K562 (cell line): ENCODE measurements around the gene CCDC92. TPM values are rescaled to one million over a fixed set of nuclear protein-coding genes. Genes with fewer than 3 reads are reported as not detected.

Source experiments
- ATAC-seq: fragments of 200-7000 bp; cut with Tn5 transposase; 3 replicates; pipeline ENCODE4 v1.9.1; 2020; ENCODE audit warnings: moderate library complexity
- BruUV-seq: library from RNA; stranded (reverse); fragments of 400-500 nt; replicated peaks from 2 replicates; lab custom pipeline; 2021; lab: Mats Ljungman, UMichigan
- CTCF ChIA-PET: fragments of 300-600 bp; formaldehyde crosslinking; extraction: SDS; loops from one replicate; lab custom pipeline; 2021; ENCODE audit warnings: low intra/inter-chr PET ratio; lab: Yijun Ruan, JAX
- POLR2A ChIA-PET: fragments of 300-600, 350-650 bp; sonication (Branson Sonifier 250); formaldehyde crosslinking; extraction: SDS; loops from one replicate; lab custom pipeline; 2021; ENCODE audit warnings: antibody characterized with exemption, inconsistent platforms; lab: Yijun Ruan, JAX
- DNase-seq, 4 experiments: peaks; one replicate each; pipeline versions ENCODE4 v3.0.0 to v3.0.0-alpha.2; 2011 to 2018; ENCODE audit warnings: low spot score in 3 of 4, mixed read lengths in 3 of 4; ENCODE audit errors: extremely low read depth in 1 of 4
- FAIRE-seq: peaks from 2 replicates; lab custom pipeline; 2011; peaks lifted over from hg19 to GRCh38; lab: Jason Lieb, UNC
- H2AFZ ChIP-seq: 2 replicates; pipeline ENCODE4 v1.6.0; 2011; ENCODE audit warnings: low read depth, low read length, control low read depth, inconsistent platforms
- H3K27ac ChIP-seq: fragments of 200-600 bp; 3 replicates; pipeline ENCODE4 v1.8.0; 2011; ENCODE audit warnings: low read depth, mild to moderate bottlenecking, control low read depth, inconsistent platforms, low read length, moderate library complexity, mixed read lengths; ENCODE audit errors: extremely low read depth
- H3K27me3 ChIP-seq, 2 experiments: fragments of 300-600 bp in 1 of 2; 2 replicates in 1 of 2; 3 replicates in 1 of 2; pipeline versions ENCODE4 v1.6.0 to v1.8.0; 2011; ENCODE audit warnings: inconsistent platforms in 2 of 2, low read length in 2 of 2, mild to moderate bottlenecking in 1 of 2, mixed read lengths in 1 of 2, moderate library complexity in 1 of 2; ENCODE audit not compliant: control insufficient read depth in 2 of 2, insufficient read depth in 2 of 2
- H3K36me3 ChIP-seq: fragments of 300-600 bp; 3 replicates; pipeline ENCODE4 v1.8.0; 2011; ENCODE audit warnings: mild to moderate bottlenecking, low read length, inconsistent platforms; ENCODE audit not compliant: control insufficient read depth, insufficient read depth
- H3K4me1 ChIP-seq, 2 experiments: fragments of 200-600 bp in 1 of 2; replicated peaks in 1 of 2; 2 replicates in 1 of 2; 3 replicates in 1 of 2; pipeline versions ENCODE4 v1.5.1 to v1.8.0; 2011; ENCODE audit warnings: inconsistent platforms in 2 of 2, low read length in 2 of 2, mild to moderate bottlenecking in 1 of 2, mixed read lengths in 1 of 2, moderate library complexity in 1 of 2; ENCODE audit not compliant: control insufficient read depth in 2 of 2, insufficient read depth in 2 of 2
- H3K4me2 ChIP-seq: 2 replicates; pipeline ENCODE4 v1.6.1; 2011; ENCODE audit warnings: low read length, control low read depth, inconsistent platforms, mixed read lengths; ENCODE audit not compliant: insufficient read depth
- H3K4me3 ChIP-seq: fragments of 200-600 bp; sonication (generic), shearing (Covaris generic); 2 replicates; pipeline ENCODE4 v1.5.1; 2016; ENCODE audit warnings: control low read depth, inconsistent platforms
- H3K79me2 ChIP-seq: fragments of 200-600 bp; 3 replicates; pipeline ENCODE4 v1.8.0; 2011; ENCODE audit warnings: low read length, inconsistent platforms; ENCODE audit not compliant: control insufficient read depth, insufficient read depth
- H3K9ac ChIP-seq, 2 experiments: 2 replicates each; pipeline versions ENCODE4 v1.6.0 to v1.6.1; 2011; ENCODE audit warnings: low read depth in 2 of 2, low read length in 2 of 2, control low read depth in 1 of 2, inconsistent platforms in 1 of 2, mild to moderate bottlenecking in 1 of 2, mixed read lengths in 1 of 2; ENCODE audit not compliant: insufficient read depth in 1 of 2
- H3K9me1 ChIP-seq: one replicate; pipeline ENCODE4 v1.6.0; 2011; ENCODE audit warnings: inconsistent platforms, mild to moderate bottlenecking, low read length, moderate library complexity; ENCODE audit not compliant: control insufficient read depth, insufficient read depth
- H3K9me3 ChIP-seq: replicated peaks from 2 replicates; pipeline ENCODE4 v1.5.1; 2011; ENCODE audit warnings: low read depth, low read length, inconsistent platforms; ENCODE audit not compliant: control insufficient read depth, insufficient read depth
- H4K20me1 ChIP-seq: replicated peaks from 2 replicates; pipeline ENCODE4 v1.6.1; 2011; ENCODE audit warnings: low read length, inconsistent platforms, mixed read lengths; ENCODE audit not compliant: control insufficient read depth, insufficient read depth
- BRF1 ChIP-seq: IDR thresholded peaks from 3 replicates; pipeline ENCODE4 v1.6.1; 2011; ENCODE audit warnings: borderline replicate concordance, mild to moderate bottlenecking; ENCODE audit not compliant: insufficient read length; ENCODE audit errors: extremely low read depth
- DIDO1 ChIP-seq: fragments of 450-650 bp; IDR thresholded peaks from 2 replicates; pipeline ENCODE4 v1.6.1; 2016; ENCODE audit warnings: low read depth, missing biosample characterization, missing genetic modification characterization
- EP300 ChIP-seq: IDR thresholded peaks from 2 replicates; pipeline ENCODE4 v1.6.1; 2012; ENCODE audit warnings: low read length, improper control_type of control experiment
- MCM5 ChIP-seq: fragments of 450-650 bp; IDR thresholded peaks from 2 replicates; pipeline ENCODE4 v1.6.1; 2016; ENCODE audit warnings: low read depth
- RFX7 ChIP-seq: fragments of 250-450 bp; sonication (Bioruptor Pico); IDR thresholded peaks from 2 replicates; pipeline ENCODE4 v1.5.1; 2021; ENCODE audit warnings: mild to moderate bottlenecking
- TEAD1 ChIP-seq, 2 experiments: fragments of 450-650 bp in 1 of 2; sonication (generic) in 1 of 2; formaldehyde crosslinking; IDR thresholded peaks; 2 replicates each; pipeline versions ENCODE4 v1.4.0 to v1.8.0; 2020 to 2022; ENCODE audit warnings: mild to moderate bottlenecking in 2 of 2, missing genetic modification reagents in 1 of 2
- XRCC3 ChIP-seq: fragments of 450-650 bp; IDR thresholded peaks from 2 replicates; pipeline ENCODE4 v1.6.1; 2017; ENCODE audit warnings: mild to moderate bottlenecking, moderate library complexity
- ZNF785 ChIP-seq: fragments of 250-450 bp; sonication (Bioruptor Pico); IDR thresholded peaks from 2 replicates; pipeline ENCODE4 v1.4.0; 2020; ENCODE audit warnings: mild to moderate bottlenecking
- WGBS: fragments of 100-300 bp; shearing (Covaris generic); methylation state at CpG from one replicate; pipeline ENCODE4 v1.1.6; 2016; ENCODE audit warnings: low coverage, mixed read lengths; ENCODE audit not compliant: insufficient coverage; ENCODE audit errors: missing lambda C conversion rate; 5-methylcytosine and 5-hydroxymethylcytosine counted together
- in situ Hi-C: fragments of 300-500 bp; cut with MboI; formaldehyde crosslinking; loops from 4 replicates; pipeline ENCODE4 v1.15.0; 2018; ENCODE audit warnings: inconsistent platforms, mixed read lengths
- intact Hi-C: fragments of 100-400 bp; cut with micrococcal nuclease; formaldehyde crosslinking; loops from 2 replicates; pipeline ENCODE4 v1.14.2; 2022
- polyA plus RNA-seq, 8 experiments: library from polyadenylated mRNA; depleted of rRNA in 4 of 8; stranded (reverse) in 5 of 8; unstranded in 3 of 8; fragments of >200 nt; fragmentation: Nextera tagmentation in 2 of 8; fragmentation: Illumina TruSeq in 1 of 8; extraction: Ambion mirVana in 2 of 8; extraction: Trizol in 1 of 8; gene quantifications; 2 replicates each; pipeline versions ENCODE4 v1.2.1 to v1.2.3, GENCODE V29; 2011 to 2014; ENCODE audit warnings: inconsistent platforms in 1 of 8, missing spikeins in 1 of 8
- total RNA-seq, 7 experiments: library from RNA; depleted of rRNA in 6 of 7; stranded (reverse); fragments of >200 nt in 6 of 7; fragmentation: Illumina TruSeq in 2 of 7; extraction: Trizol in 2 of 7; gene quantifications; 2 replicates each; pipeline versions ENCODE4 v1.2.1 to v1.2.3, GENCODE V29; 2011 to 2021; ENCODE audit warnings: low replicate concordance in 1 of 7
- TF ChIP-seq, protein P1 (sequence below): fragments of 250-450 bp; sonication (Bioruptor Pico); IDR thresholded peaks from 2 replicates; pipeline ENCODE4 v1.8.0; 2021; ENCODE audit warnings: moderate library complexity, mild to moderate bottlenecking, inconsistent platforms

The CCDC92 gene
- total and polyA plus RNA-seq, 9 of the 15 experiments (the other 6 are each of a cell fraction or from before 2014, with no cell fraction given): 0.27 to 5.9 (median 2.1) TPM

DNA sequence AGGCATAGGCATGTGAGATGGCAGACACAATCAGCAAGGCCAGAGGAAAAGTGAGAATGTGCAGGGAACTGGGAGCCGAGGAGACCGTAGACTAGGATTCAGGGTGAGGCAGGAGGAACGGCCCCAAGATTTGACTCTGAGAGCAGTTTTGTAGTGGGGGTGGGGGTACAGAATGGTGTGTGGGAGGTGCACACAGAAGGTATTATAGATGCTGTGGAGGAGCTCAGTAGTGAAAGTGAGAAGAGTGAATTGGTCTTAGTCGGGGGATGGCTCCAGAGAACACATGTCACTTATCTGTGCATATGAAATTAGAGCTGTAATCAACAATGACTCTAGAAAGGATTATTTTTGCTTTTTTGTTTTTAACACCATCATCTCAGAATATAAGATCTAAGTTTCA, 12.3 kb upstream of the CCDC92 start:
- Histone ChIP-seq H3K9me3 (no peaks in the 10 kb centered on the region), H3K9ac (no peak overlapping the region), H3K4me1 (0 out of 5 replicates have a peak, but pooled peaks cover 0 to 3% of the 10 kb centered on the region in 2 experiments), H3K27me3 (no peaks in the 10 kb centered on the region), H2AFZ (no peak overlapping the region), H3K4me3 (no peak overlapping the region), H3K36me3 (peaks cover 44% of the 10 kb centered on the region), H3K9me1 (no peaks in the 10 kb centered on the region), H3K27ac (no peak overlapping the region), H4K20me1 (peaks cover 14% of the 10 kb centered on the region), H3K79me2 (peaks cover 35% of the 10 kb centered on the region), H3K4me2 (no peak overlapping the region)
- 93% methylated on average over 4 of the region's 4 CpGs for WGBS
- FAIRE-seq (no peak), ATAC-seq (no peak), DNase-seq (no peak)
- in situ Hi-C loops (no loop called here), intact Hi-C loops (loop anchor here (2.0 to 5.0 kb wide), 2 partner anchors 78 to 184 kb away; no protein-coding TSS in a partner anchor)
- no peak for TF ChIP-seq ZNF785 (CRISPR knock-in tag)
- no peak for TF ChIP-seq TEAD1 (CRISPR knock-in tag; IDR thresholded peaks at IDR 0.05)
- TF ChIP-seq MCM5: no peak
- no peak for TF ChIP-seq RFX7
- TF ChIP-seq, protein P1, sequence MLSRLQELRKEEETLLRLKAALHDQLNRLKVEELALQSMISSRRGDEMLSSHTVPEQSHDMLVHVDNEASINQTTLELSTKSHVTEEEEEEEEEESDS: no peak
- TF ChIP-seq BRF1: no peak
- no peak for TF ChIP-seq DIDO1 (tag)
- TF ChIP-seq XRCC3: no peak
- no peak for TF ChIP-seq EP300
- no TSS peak for BruUV-seq
- ChIA-PET CTCF (interaction anchor here (1.0 kb wide), 1 partner anchor 46 kb away, joined by 3 read pairs; no protein-coding TSS in a partner anchor), POLR2A (interaction anchor here (2.5 kb wide), 1 partner anchor 11 kb away, joined by 6 read pairs; no protein-coding TSS in a partner anchor)
